HUDEP-2 (cell line): ENCODE data around the gene HOXB7.

Experiments used
- DNase-seq, 76 experiments: peaks; one replicate each; lab custom pipeline; 2025; ENCODE audit not compliant: unreplicated experiment in 76 of 76; lab: John Stamatoyannopoulos, UW

The HOXB7 gene

DNA sequence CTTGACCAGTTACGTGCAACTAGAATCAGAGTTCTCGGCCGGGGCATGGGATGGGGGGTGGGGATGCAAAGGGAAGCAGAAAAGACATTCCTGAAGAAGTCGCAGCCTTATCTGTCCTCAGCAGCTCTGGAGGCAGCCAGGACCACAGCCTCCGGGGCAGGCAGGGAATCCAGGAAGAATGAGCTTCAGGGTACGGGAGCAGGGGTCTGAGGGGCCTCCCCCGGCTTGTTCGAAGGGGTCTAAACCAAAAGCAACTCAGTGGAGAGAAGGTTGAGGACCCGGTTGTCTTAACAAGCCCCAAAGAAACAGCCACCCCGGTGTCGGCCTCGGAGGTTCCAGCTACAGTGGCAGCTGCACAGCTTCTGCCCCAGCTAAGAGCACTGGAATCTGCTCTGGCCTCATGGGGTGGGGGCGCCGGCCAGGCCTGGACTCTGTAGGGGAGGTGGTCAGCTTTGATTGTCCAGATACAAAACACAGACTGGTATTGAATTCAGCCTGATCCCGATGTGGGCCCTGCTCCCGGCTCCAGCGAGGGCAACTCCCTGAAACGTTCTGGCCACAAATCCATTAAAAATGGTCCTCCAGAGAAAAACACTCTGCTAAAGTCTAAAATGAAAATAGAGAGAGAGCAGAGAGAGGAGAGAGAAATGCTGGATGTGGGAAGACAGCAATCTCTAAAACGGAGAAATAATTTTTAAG, 40.3 kb downstream of the HOXB7 start:
- no peak for DNase-seq

DNA sequence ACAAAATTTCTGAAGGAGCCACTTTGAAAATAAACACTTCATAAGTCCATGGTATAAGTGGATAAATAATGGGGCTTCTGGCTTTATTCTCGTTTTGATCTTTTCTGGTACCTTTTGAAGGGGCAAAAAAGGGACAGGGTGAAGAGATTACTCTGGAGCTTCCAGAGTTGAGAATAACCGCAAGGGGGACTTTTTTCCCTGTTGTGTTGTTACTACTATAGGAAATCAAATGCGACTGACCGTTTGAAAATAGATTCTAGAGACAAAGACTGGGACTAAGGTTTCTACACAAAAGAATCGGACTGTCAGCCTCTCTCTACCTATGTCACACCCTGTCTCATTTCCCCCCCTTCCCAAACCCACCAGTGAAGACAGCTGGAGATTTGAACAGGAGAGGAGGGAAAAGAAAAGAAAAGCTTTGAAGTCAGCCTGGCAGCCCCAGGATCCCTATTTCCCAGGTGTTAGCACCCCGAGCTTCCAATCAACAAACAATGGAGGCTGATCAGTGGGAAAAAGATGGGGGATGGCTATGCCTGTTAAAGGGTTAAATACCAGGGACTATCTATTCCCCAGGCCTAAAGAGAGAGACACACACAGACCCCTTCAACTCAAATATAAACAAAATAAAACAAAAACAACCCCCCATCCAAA, 41.0 kb downstream of the HOXB7 start:
- DNase-seq: no peak

DNA sequence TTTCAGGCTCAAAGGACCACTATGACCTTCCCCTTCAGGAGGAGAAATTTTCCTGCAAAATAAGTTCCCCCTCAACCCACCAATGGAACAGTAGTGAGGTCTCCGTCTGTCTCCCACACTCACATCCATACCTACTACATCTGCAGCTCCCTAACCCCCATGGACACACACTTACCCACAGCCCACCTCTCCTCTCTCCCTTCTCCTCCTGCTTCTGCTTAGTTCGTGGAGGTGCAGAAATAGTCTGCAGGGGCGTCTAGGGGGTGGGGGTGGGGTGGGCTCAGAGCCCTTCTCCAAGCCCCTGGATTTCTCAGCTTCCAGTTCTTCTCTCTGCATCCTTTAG, 41.6 kb downstream of the HOXB7 start:
- DNase-seq: no peak

DNA sequence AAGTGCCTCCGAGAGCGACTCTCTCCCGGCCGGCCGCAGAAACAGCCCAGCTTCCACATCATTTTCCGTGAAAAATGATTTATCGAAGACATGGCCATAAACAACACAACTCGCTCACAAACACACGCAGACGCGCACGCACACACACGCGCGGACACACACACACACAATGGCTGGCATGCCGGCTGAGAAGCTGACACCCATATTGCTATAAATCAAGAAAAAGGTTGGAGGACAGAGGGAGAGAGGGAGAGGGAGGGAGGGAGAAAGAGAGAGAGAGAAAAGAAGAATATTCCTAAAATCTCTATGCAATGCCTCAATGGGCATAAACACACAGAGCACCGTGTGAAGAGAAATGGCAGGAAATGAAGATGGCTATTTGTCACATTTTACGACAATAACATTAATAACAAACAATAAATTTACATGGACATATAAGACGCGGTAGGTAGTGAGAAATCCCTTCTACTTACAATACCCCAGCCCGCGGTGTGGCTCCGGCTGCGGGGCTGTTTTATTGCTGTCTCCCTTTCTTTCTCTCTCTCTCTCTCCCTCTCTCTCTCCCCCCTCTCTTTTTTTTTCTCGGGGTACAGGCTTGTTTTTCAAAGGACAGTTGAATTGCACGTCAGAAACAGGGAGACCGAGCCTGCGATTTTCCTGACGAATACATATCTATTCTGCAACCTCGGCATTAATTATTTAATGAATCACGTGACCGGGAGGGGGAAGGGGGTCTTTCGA, 42.1 kb downstream of the HOXB7 start:
- no peak for DNase-seq

DNA sequence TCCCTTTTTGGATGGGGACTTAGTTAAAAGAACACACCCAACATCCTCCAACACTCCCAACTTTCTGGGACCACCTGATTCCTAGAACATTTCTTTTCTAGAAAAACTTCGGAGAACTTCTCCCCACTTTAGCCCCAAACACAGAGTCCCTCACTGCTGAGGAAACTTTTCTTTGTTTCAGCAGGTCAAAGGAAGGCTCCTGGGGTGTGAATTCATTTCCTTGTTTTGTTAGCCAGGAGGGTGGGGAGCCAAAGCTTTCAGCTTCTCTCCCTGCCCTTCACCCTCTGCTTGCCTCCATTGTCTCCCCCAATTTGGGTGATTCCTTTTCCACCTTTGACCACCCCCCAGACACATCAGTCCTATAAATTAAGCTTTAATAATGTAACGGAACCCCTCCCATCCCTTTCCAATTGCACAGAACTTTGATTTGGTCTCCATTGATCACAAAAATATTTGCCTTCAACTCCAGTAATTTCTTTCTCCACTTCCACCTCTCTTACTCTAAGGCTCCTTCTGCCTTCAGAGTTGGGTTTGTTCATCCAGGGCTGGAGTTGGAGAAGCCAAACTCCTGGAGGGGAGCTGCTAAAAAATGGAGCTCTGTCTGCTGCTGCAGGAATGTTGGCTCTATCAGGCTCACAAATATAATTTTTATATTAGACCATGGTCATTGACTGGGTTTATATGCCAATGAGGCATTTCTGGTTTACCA, 43.0 kb downstream of the HOXB7 start:
- DNase-seq: no peak

DNA sequence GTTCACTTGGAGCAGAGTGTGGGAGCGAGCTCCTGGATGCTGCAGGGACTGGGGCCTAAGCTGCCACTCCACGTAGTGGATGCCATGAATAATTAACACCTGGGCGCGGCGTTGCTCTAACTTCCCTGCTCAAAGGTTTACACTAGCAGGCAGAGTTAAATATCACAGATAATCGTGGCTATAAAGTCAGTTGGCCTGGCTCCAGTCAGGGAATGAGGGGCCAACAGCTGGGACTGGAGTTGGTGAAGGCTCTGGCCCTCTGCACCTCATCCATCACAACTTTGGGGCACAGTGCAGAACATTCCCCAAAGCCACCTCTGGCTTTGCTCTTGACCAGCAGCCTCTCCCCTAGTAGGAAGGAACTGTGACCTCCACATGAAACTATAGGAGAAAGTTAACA, 43.6 kb downstream of the HOXB7 start:
- no peak for DNase-seq

DNA sequence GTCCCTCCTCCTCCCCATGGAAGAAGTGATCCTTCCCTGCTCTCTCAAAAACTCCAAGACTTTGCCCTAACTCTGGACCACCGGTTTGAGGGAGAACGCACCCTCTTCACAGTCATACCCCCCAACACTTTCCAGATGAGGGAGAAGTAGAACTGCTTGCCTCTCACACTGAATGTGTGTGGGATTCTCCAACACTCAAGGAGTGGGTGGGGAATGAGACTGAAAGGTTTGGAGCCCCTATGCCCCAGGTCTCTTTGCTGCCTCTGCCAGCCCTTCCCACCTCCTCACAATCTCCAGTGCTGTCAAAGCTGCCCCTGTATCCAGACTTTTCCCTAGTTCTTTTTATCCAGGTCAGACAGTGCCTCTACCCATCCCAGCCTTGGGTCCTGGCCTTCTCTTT, 44.1 kb downstream of the HOXB7 start:
- DNase-seq: no peak

DNA sequence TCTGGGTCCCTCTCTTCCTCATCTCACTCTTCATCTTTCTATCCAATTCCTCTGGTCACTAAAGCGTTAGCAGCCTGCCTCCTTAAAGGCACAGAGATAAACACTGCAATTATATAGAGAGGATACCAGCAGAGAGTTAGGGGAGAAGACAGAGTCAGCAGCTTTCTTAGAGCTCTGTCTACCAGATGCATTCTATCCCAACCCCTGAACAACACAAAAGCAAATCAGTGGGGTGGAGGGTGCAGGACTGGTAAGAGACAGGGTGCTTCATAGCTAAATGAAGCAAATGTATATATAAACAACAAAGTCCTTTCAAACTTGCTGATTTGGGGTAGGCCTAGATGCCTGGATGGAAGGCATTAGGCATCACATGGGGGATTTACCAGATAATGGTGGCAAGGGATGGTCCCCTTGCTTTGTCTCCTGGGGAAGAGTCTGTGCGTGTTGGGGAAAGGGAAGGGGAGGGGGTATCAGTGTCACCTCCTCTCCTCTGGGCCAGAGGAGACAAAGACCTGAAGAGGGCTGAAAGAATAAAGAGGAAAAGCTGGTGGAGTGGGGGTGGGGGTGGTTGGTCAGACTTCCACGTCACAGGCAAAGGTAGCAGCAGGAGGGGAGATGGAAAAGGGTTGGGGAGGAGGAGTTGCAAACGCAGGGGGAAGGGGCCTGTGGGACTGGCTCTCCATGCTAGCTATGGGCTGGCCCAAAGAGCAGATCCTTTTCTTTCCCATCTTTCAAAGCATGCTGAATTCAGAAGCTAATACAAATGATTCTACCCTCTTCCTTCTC, 44.7 kb downstream of the HOXB7 start:
- DNase-seq: no peak

DNA sequence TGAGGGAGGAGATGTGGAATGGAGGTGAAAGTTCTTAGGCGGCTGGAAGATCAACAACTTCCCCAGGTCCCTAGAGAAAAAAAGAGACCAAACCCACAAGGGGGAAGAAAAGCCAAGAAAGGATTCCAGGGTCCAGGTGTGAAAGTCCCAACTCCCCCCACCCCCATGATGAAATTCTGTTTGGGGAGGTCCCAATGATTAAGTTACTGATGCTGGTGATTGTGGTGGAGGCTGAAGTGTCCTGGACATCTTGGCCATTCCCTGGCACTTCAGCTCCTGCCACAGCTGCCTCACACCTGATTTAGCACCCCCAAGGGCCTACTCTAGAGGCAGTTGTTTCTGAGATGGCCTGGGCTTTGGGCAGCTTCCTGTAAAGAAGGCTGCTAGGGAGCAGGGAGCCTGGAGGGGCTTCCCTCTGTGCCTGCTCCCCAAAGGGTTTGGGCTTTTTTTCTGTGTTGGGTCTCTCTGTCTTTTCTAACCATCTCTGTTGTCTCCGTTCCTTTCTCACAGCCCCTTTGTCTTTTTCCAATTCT, 45.7 kb downstream of the HOXB7 start:
- no peak for DNase-seq

DNA sequence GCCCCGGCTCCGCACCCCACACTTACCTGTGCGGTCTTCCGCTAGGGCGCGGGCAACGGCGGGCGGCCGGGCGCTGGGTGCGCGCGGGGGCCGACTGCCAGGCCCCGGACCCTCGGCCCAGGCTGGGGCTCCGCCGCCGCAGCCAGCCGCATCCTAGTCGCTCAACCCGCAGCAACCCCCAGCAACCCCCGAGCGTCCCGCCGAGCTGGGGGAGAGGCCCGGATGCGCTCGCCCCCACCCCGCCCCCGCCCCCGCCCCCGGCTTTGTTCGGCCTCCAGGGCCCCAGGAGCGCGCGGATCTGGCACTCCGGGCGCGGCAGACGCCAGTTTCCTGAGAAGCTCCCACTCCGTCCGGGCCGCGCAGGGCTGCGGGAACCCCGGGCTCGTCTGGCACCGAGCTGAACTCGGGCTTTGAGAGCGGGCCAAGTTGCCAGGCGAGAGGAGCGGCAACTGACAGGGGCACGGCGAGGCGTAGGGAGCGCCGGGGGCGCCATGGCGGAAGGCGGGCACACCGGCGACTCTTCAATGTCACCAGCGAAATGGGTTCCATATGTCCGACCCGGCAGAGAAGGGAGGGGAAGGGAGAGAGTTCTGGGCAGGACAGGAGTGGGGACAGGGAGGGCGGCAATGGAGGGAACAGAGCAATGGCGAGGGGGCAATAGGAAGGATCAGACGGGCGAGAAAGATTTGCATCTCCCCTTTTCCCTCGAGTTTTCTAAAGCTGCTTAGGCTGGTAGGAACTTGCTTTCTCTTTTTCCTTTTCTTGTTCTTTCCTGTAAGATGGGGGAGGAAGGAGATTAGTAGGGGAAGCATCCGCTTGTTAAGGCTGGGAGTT, 46.4 kb downstream of the HOXB7 start:
- no peak for DNase-seq

DNA sequence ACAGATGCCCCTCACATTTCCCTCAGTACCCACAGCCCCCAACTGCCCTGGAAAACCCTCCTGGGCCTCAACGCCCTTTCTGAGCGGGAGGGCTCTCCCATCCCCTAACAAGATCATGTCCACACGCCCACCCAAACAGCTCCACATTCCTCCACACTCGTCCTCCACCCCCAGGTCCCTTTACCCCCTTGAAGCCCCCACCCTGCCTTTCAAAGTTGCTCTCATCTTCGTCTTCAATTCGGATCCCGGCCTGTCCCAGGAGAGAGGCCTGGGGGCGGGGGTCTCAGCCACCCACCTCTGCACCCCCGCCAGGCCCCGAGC, 47.0 kb downstream of the HOXB7 start:
- DNase-seq: no peak

DNA sequence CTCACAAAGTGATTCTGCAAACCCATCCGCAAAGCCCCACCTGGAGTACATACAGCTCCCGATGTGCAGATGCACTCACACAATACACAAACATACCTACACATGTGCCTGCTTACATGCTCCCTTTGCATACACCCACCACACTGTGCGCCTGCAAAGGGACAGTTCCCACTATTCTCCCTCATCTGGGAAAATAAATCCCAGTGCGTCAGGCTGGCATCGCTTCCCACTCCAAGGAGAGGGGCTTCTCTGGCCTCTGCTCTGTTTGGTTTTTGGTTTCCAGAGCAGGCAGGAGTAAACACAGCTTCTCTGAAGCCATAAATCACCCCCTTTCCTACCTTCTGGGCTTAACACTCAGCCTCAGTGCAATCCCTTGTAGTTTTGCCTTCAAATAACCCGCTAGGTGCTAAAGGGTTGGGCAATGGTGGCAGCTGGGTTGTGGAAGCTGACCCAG, 47.4 kb downstream of the HOXB7 start:
- DNase-seq: no peak

DNA sequence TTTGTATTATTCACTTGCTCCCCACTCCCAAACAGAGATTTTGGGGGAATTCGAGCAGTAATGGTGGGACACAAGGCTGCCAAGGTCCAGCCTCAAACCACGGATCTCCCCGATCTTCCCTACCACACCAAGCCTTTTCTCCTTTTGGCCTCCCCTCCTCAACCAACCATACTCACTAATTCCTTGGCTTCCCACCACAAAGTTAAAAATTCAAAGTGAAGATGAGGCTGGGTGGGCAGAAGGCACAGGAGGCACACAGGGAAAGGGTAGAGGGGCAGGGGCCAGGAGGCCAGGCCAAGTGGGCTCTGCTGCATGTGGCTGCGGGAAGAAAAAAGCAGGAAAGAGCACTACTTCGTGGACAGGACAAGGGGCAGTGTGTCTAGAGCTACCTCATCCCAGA, 47.9 kb downstream of the HOXB7 start:
- DNase-seq: no peak

DNA sequence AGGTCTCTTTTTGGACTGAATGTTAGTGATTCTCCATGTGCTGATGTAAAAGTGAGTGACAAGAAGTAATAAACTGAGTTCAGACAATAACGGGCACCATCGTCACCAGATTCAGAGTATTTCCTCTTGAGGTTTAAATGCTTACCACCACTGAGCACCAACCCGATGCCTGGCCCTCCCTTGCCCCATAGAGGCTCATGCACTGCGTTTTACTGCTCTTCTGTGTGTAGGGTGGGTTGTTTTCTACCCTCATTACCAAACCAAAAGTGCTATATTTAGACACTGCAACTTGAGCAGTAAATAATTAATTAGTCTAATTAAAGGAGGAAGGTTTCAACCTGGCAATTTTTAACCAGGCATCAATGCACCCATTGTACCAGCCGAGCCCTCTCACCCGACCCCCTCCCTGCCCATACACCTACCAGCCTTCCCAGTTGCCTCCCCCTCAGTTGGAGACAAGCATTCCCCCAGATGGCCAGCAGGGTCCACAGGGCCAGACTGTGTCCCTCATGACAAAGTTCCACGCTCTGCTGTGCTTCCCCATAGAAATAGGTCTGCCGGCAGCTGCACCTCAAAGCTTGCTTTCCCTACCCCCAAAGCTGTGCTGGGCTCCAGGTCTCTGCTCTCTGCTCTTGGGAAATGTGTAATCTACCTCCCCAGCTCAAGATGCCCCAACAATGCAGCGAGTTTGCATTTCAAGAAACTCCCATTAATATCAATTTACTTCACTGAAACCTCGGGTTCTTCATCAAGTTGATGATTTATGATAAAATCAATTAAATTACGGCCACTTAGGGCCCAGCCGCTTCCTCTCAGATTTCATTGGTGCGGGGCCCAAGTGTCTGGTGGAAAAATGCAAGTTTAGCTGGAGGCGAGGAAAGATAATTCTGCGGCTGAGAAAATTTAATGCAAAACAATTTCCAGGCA, 48.7 kb downstream of the HOXB7 start:
- DNase-seq: peak in 2 of 76 experiments; percentile 2 to 8

DNA sequence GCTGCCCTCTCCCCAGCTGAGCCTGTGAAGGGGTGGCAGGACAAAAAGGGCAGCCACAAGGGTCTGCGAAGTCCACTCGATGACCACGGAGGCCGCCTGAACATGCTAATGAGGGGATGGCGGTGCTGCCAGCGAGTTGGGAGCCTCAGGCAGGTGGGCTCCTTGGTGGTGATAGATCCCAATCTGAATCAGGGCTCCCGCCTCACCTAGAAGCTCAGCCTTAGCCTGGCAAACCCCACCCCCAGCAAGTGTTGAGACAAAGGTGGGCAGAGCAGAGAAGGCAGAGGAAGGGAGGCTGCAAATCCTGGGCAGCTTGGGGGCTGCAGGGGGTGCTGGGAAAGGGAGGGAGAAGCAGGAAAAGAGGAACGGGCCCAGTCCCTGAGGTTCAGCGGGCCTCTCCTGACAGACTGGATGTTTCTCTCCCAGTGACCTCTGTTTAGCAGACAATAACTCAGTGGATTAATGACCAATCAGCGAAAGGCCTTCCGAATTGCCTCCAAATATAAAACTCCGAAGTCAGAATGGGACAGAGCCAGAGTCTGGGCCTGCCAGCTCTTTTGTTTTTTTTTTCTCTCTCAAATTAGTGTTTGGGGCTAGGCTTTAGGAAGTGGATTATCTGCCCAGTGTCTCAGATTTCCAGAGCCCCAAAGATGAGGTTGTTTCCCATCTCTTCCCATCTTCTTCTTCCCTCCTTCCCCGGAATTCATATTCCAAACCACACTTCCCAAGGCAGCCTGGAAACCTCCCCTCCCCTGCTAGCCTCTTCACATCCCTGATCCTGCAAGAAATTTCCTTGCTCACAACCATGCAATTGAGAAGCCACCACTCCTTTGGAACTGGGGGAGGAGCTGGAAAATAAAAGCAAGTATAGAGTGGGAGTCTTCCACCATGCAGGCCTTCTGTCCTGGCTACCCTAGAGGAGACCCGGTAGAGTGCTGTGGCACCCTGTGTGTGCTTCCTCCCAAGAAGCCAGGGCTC, 50.7 kb downstream of the HOXB7 start:
- DNase-seq: no peak

DNA sequence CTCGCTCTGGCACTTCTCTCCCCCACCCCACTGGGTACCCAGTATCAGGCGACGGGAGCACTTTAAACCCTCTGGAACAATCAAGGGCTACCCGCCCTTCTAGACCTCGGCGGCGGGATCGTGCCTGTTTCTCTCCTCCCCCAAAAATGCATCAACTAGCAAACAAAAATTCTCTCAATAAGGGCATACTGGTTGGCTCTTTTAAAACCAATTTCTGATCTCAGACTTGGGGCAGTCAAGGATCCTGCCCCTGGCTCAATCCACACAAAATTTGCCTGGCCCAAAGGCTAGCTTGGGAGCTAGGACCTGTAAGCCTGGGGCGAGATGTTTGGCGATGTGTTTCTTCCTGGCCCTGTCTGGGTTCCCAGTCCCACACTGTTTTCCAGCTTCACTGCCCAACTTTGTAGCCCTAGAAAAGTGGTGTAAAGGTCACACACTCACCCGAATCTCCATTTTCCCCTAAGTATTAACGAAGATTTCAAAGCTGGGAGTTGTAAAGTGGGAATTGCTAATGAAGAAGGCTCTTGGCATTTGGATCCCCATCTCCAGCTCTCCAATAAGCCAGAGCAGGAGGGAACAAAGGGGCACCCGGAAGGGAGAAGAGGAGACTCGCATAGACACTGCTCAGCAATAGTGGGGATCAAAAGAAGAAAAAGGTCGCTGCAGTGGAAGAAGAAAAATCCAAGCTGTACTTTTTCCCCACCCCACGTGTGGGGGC, 51.5 kb downstream of the HOXB7 start:
- no peak for DNase-seq

DNA sequence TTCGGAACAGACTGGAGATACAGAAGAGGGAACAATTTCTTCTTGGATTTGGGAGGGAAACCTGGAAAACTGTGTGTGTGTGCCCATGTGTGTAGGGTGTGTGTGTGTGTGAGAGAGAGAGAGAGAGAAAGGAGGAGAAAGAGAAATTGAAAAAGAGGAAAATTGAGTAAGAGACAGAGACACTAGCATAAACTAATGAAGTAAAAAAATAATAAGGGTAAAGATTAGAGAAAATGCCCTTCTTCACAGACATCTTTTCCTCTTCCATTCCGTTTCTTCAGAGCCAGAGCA, 52.0 kb downstream of the HOXB7 start:
- no peak for DNase-seq
